Caco-2 (cell line): Measurements from ENCODE around the gene PPP1R16B. TPM values are rescaled to one million over a fixed set of nuclear protein-coding genes. Genes with fewer than 3 reads are reported as not detected.
"Not testable (repeated sequence)": the region's sequence is repeated elsewhere in the genome, so short reads cannot be mapped to it uniquely, and the experiment has no call there.

ENCODE experiments used
- BruUV-seq: library from RNA; stranded (reverse); fragments of 400-500 nt; replicated peaks from 2 replicates; lab custom pipeline; 2021; lab: Mats Ljungman, UMichigan
- CTCF ChIA-PET: fragments of 300-600 bp; sonication (Branson Sonifier 250); formaldehyde crosslinking; loops from one replicate; lab custom pipeline; 2022; ENCODE audit warnings: antibody characterized with exemption; lab: Charles Lee
- POLR2A ChIA-PET: fragments of 300-600 bp; sonication (Branson Sonifier 250); formaldehyde crosslinking; loops from one replicate; lab custom pipeline; 2022; ENCODE audit warnings: antibody characterized with exemption; lab: Charles Lee
- DNase-seq, 2 experiments: peaks; one replicate each; pipeline versions ENCODE4 v3.0.0 to v3.0.0-alpha.2; 2020 to 2022
- H3K27me3 ChIP-seq: replicated peaks from 2 replicates; pipeline ENCODE4 v1.6.0; 2011; ENCODE audit warnings: low read length; ENCODE audit not compliant: control insufficient read depth, insufficient read depth
- H3K36me3 ChIP-seq: 2 replicates; pipeline ENCODE4 v1.5.1; 2011; ENCODE audit warnings: low read length; ENCODE audit not compliant: control insufficient read depth, insufficient read depth
- H3K4me1 ChIP-seq: fragments of 250-450 bp; sonication (Bioruptor Pico); 2 replicates; pipeline ENCODE4 v1.5.1; 2020; ENCODE audit warnings: mild to moderate bottlenecking
- H3K4me3 ChIP-seq: 2 replicates; pipeline ENCODE4 v1.5.1; 2011; ENCODE audit warnings: low read depth, mild to moderate bottlenecking, control low read depth, low read length
- H3K9me3 ChIP-seq: fragments of 250-450 bp; sonication (Bioruptor Pico); 2 replicates; pipeline ENCODE4 v1.5.1; 2020; ENCODE audit warnings: mild to moderate bottlenecking, moderate library complexity
- H3K27ac Mint-ChIP-seq: one replicate; pipeline ENCODE4 v1.8.0; 2022; ENCODE audit warnings: mixed read lengths; ENCODE audit not compliant: unreplicated experiment
- H3K27me3 Mint-ChIP-seq: one replicate; pipeline ENCODE4 v1.8.0; 2022; ENCODE audit warnings: mixed read lengths; ENCODE audit not compliant: insufficient read depth, unreplicated experiment
- H3K36me3 Mint-ChIP-seq: one replicate; pipeline ENCODE4 v1.8.0; 2022; ENCODE audit warnings: mild to moderate bottlenecking, mixed read lengths; ENCODE audit not compliant: insufficient read depth, unreplicated experiment
- H3K4me1 Mint-ChIP-seq: one replicate; pipeline ENCODE4 v1.8.0; 2022; ENCODE audit warnings: low read depth, mixed read lengths; ENCODE audit not compliant: unreplicated experiment
- H3K4me3 Mint-ChIP-seq: one replicate; pipeline ENCODE4 v1.8.0; 2022; ENCODE audit warnings: mild to moderate bottlenecking, moderate library complexity, mixed read lengths; ENCODE audit not compliant: unreplicated experiment
- H3K9me3 Mint-ChIP-seq: one replicate; pipeline ENCODE4 v1.8.0; 2022; ENCODE audit warnings: mixed read lengths; ENCODE audit not compliant: unreplicated experiment
- intact Hi-C: fragments of 100-400 bp; cut with micrococcal nuclease; formaldehyde crosslinking; loops from one replicate; pipeline ENCODE4 v1.10.0; 2022; ENCODE audit not compliant: unreplicated experiment
- total RNA-seq: library from RNA; stranded (reverse); gene quantifications from 2 replicates; pipeline ENCODE4 v1.2.3, GENCODE V29; 2022
- TF ChIP-seq, protein P1 (sequence below), 2 experiments: fragments of 200-600 bp in 1 of 2; IDR thresholded peaks; 1 replicate in 1 of 2; 2 replicates in 1 of 2; pipeline versions ENCODE4 v1.5.1 to v1.8.0; 2011 to 2022; ENCODE audit warnings: antibody characterized with exemption in 1 of 2, control low read depth in 1 of 2, inconsistent platforms in 1 of 2, low read depth in 1 of 2, low read length in 1 of 2, mild to moderate bottlenecking in 1 of 2, moderate library complexity in 1 of 2; ENCODE audit not compliant: insufficient read depth in 1 of 2, severe bottlenecking in 1 of 2, unreplicated experiment in 1 of 2

The PPP1R16B gene
- total RNA-seq, 1 experiment from 2014 or later, result not detected

DNA sequence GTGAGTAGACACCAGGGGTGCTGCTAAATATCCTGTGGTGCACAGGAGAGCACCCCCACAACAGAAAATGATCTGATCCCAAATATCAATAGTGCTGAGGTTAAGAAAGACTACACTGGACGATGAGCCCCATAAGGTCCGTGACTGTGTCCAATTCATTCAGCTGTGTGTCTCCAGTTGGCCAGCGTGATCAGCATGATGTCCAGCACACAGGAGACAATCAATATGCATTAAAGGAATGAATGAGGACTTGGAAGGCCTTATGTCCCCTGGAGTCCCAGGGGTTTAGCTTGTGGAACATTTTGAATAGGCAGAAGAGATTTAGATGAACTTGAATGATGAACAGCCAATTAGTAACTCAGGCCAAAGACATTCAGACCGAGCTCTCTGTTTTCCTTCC lies 6.3 kb downstream of the PPP1R16B start:
- TF ChIP-seq, protein P1, sequence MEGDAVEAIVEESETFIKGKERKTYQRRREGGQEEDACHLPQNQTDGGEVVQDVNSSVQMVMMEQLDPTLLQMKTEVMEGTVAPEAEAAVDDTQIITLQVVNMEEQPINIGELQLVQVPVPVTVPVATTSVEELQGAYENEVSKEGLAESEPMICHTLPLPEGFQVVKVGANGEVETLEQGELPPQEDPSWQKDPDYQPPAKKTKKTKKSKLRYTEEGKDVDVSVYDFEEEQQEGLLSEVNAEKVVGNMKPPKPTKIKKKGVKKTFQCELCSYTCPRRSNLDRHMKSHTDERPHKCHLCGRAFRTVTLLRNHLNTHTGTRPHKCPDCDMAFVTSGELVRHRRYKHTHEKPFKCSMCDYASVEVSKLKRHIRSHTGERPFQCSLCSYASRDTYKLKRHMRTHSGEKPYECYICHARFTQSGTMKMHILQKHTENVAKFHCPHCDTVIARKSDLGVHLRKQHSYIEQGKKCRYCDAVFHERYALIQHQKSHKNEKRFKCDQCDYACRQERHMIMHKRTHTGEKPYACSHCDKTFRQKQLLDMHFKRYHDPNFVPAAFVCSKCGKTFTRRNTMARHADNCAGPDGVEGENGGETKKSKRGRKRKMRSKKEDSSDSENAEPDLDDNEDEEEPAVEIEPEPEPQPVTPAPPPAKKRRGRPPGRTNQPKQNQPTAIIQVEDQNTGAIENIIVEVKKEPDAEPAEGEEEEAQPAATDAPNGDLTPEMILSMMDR (IDR thresholded peaks at IDR 0.05; ENCODE audit: insufficient read depth in 1 of 2, low read depth in 1 of 2, low read length in 1 of 2, severe bottlenecking in 1 of 2, unreplicated experiment in 1 of 2), result no peak
- no TSS peak for BruUV-seq
- no peaks in the 10 kb centered on the region for H3K36me3 Mint-ChIP-seq
- no peak overlapping the region for H3K27ac Mint-ChIP-seq
- DNase-seq, result no peak
- CTCF ChIA-PET, result interaction anchor here (0.7 kb wide), 1 partner anchor 119 kb away, joined by 3 read pairs; no protein-coding TSS in a partner anchor
- Histone ChIP-seq H3K4me3 (no peak overlapping the region), H3K4me1 (no peaks in the 10 kb centered on the region), H3K9me3 (no peaks in the 10 kb centered on the region), H3K36me3 (no peaks in the 10 kb centered on the region), H3K27me3 (peaks cover 7% of the 10 kb centered on the region)
- H3K4me3 Mint-ChIP-seq, result no peak overlapping the region
- H3K4me1 Mint-ChIP-seq, result no peaks in the 10 kb centered on the region
- intact Hi-C loops, result no loop called here
- POLR2A ChIA-PET, result no interaction called here
- peaks cover 29% of the 10 kb centered on the region for H3K27me3 Mint-ChIP-seq
- H3K9me3 Mint-ChIP-seq, result no peaks in the 10 kb centered on the region

DNA sequence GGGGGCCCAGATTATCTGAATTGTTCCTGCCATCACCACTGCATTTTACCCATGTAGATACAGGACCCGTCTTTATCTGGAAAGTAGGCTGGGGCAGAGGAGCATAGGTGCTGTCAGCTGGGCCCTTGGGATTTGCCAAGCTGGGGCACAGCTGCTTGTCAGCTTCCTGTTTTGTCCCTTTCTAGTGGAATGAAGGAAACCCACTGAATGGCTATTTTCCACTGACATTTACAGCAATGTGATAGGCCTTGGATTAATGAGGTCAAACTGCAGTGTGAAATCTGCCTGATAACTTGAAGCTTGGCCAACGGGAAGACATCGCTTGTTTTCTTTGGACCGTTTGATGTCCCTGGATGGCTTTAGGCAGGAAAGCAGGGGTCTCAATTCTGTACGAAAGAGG lies 6.7 kb downstream of the PPP1R16B start:
- no peaks in the 10 kb centered on the region for H3K4me1 ChIP-seq
- H3K9me3 ChIP-seq, result no peaks in the 10 kb centered on the region
- Mint-ChIP-seq H3K4me3 (no peak overlapping the region), H3K9me3 (no peaks in the 10 kb centered on the region), H3K36me3 (no peaks in the 10 kb centered on the region), H3K27ac (no peak overlapping the region), H3K4me1 (no peaks in the 10 kb centered on the region), H3K27me3 (peaks cover 29% of the 10 kb centered on the region)
- H3K27me3 ChIP-seq, result peaks cover 7% of the 10 kb centered on the region
- H3K4me3 ChIP-seq, result no peak overlapping the region
- TF ChIP-seq, protein P1 (IDR thresholded peaks at IDR 0.05; ENCODE audit: insufficient read depth in 1 of 2, low read depth in 1 of 2, low read length in 1 of 2, severe bottlenecking in 1 of 2, unreplicated experiment in 1 of 2), result no peak
- intact Hi-C loops, result no loop called here
- CTCF ChIA-PET, result interaction anchor here (0.7 kb wide), 1 partner anchor 119 kb away, joined by 3 read pairs; no protein-coding TSS in a partner anchor
- no TSS peak for BruUV-seq
- POLR2A ChIA-PET, result no interaction called here
- no peaks in the 10 kb centered on the region for H3K36me3 ChIP-seq
- no peak for DNase-seq

DNA sequence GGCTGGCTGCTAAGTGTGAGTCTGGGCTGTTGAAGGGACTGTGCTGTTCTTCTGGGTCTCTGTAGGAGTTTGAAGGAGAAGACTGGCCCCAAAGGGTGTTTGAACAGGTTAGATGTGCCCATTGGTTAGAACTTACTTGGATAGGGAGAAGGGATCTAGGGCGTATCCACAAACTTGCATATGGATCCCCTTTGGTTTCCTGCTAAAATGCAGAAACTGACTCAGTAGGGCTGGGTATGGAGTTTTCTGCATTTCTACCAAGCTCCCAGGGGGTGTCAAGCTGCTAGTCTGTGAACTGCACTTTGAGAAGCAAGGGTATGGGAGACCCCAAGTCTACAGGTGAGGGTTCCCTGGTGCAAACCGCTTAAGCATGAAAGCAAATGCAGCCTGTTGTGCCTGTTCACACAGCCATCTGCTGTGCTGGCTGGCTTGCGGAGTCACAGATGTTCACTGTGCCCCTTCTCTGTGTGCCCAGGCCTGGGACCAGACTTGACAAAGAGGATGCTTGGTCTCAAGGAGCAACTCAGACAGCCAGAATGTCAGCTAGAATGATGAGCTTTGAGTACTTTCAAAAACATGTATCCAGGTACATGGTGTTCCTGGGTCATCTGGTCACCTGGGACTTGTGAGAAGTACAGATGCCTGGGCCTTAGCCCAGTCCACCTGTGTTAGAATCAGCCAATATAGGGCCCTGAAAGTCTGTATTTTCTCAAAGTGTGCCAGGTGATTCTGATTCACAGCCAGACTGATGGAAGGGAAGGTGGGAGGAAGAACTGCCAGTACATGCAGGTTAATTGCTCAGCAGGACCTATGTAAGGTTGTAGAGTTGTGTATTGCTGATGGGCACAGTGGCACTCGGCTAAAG lies 7.4 kb downstream of the PPP1R16B start:
- Mint-ChIP-seq H3K36me3 (no peaks in the 10 kb centered on the region), H3K27ac (no peak overlapping the region), H3K4me1 (no peaks in the 10 kb centered on the region), H3K27me3 (peaks cover 30% of the 10 kb centered on the region), H3K9me3 (no peaks in the 10 kb centered on the region), H3K4me3 (no peak overlapping the region)
- H3K4me3 ChIP-seq, result no peak overlapping the region
- CTCF ChIA-PET, result no interaction called here
- H3K36me3 ChIP-seq, result no peaks in the 10 kb centered on the region
- TF ChIP-seq, protein P1 (IDR thresholded peaks at IDR 0.05; ENCODE audit: insufficient read depth in 1 of 2, low read depth in 1 of 2, low read length in 1 of 2, severe bottlenecking in 1 of 2, unreplicated experiment in 1 of 2), result no peak
- H3K27me3 ChIP-seq, result peaks cover 7% of the 10 kb centered on the region
- POLR2A ChIA-PET, result no interaction called here
- H3K4me1 ChIP-seq, result no peaks in the 10 kb centered on the region
- intact Hi-C loops, result no loop called here
- no peak for DNase-seq
- H3K9me3 ChIP-seq, result no peaks in the 10 kb centered on the region
- BruUV-seq, result no TSS peak

DNA sequence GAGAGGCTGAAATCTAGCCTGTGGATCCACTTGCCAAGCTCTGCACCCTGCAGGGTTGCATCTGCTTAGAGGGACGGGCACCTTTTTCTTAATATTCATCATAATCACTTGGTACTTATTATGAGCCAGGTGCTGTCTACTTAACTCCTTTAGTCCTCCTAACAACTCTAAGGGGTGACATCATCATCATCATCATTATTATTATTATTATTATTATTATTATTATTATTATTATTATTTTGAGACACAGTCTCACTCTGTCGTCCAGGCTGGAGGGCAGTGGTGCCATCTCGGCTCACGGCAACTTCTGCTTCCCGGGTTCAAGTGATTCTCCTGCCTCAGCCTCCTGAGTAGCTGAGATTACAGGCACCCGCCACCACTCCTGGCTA lies 8.1 kb downstream of the PPP1R16B start:
- H3K27me3 ChIP-seq, result not testable (repeated sequence)

More for the DNA sequence above, 8.1 kb downstream of the PPP1R16B start:
- H3K9me3 ChIP-seq, H3K36me3 Mint-ChIP-seq, H3K4me3 Mint-ChIP-seq, DNase-seq, CTCF ChIA-PET, BruUV-seq, H3K4me1 ChIP-seq, intact Hi-C loops, H3K4me1 Mint-ChIP-seq, H3K9me3 Mint-ChIP-seq, H3K36me3 ChIP-seq, H3K4me3 ChIP-seq, POLR2A ChIA-PET, H3K27ac Mint-ChIP-seq: not testable (repeated sequence)
- H3K27me3 Mint-ChIP-seq, result peaks cover 32% of the 10 kb centered on the region
